ENCODE results near the gene TIAM1. TPM values are rescaled to one million over a fixed set of nuclear protein-coding genes. Genes with fewer than 3 reads are reported as not detected.

The TIAM1 gene
- total RNA-seq, 2 donors from 2014 or later, result 23.4 to 63.4 TPM

- Mint-ChIP-seq H3K27ac (no peak overlapping the region), H3K4me3 (no peak overlapping the region), H3K27me3 (no peaks in the 10 kb centered on the region), H3K36me3 (ENCODE audit: low read depth) (peaks cover 92% of the 10 kb centered on the region), H3K9me3 (no peaks in the 10 kb centered on the region), H3K4me1 (peaks cover 14% of the 10 kb centered on the region)
- ATAC-seq (replicated peaks), result no peak
These were observed 198.8 kb downstream of the TIAM1 start for GRCh38 chr21:31145274-31145673.

- H3K27me3 Mint-ChIP-seq, result no peaks in the 10 kb centered on the region
- ATAC-seq (replicated peaks), result no peak
- peaks cover 6% of the 10 kb centered on the region for H3K4me1 Mint-ChIP-seq
- no peak overlapping the region for H3K4me3 Mint-ChIP-seq
- peaks cover 92% of the 10 kb centered on the region for H3K36me3 Mint-ChIP-seq (ENCODE audit: low read depth)
- no peaks in the 10 kb centered on the region for H3K9me3 Mint-ChIP-seq
- no peak overlapping the region for H3K27ac Mint-ChIP-seq
These were observed 201.0 kb downstream of the TIAM1 start for GRCh38 chr21:31143036-31143435.

- H3K4me3 Mint-ChIP-seq, result no peak overlapping the region
- peak; percentile 23 for ATAC-seq (replicated peaks)
- no peaks in the 10 kb centered on the region for H3K27me3 Mint-ChIP-seq
- no peaks in the 10 kb centered on the region for H3K9me3 Mint-ChIP-seq
- peaks cover 94% of the 10 kb centered on the region for H3K36me3 Mint-ChIP-seq (ENCODE audit: low read depth)
- H3K4me1 Mint-ChIP-seq, result peaks cover 5% of the 10 kb centered on the region
- no peak overlapping the region for H3K27ac Mint-ChIP-seq
These were observed 201.5 kb downstream of the TIAM1 start for GRCh38 chr21:31142600-31142999.

GRCh38 chr21:31141389-31142000 is 202.6 kb downstream of the TIAM1 start:
- H3K4me1 Mint-ChIP-seq, result no peaks in the 10 kb centered on the region
- no peaks in the 10 kb centered on the region for H3K27me3 Mint-ChIP-seq
- no peaks in the 10 kb centered on the region for H3K9me3 Mint-ChIP-seq
- H3K4me3 Mint-ChIP-seq, result no peak overlapping the region
- H3K27ac Mint-ChIP-seq, result peak overlapping the region; percentile 52
- H3K36me3 Mint-ChIP-seq (ENCODE audit: low read depth), result peaks cover 94% of the 10 kb centered on the region
- no peak for ATAC-seq (replicated peaks)

- Mint-ChIP-seq H3K36me3 (ENCODE audit: low read depth) (peaks cover 94% of the 10 kb centered on the region), H3K9me3 (no peaks in the 10 kb centered on the region), H3K27ac (peak overlapping the region; percentile 52), H3K4me3 (no peak overlapping the region), H3K27me3 (no peaks in the 10 kb centered on the region), H3K4me1 (no peaks in the 10 kb centered on the region)
- no peak for ATAC-seq (replicated peaks)
These were observed 203.4 kb downstream of the TIAM1 start for GRCh38 chr21:31140676-31141075.

GRCh38 chr21:31140025-31140424 is 204.0 kb downstream of the TIAM1 start:
- no peaks in the 10 kb centered on the region for H3K4me1 Mint-ChIP-seq
- H3K27ac Mint-ChIP-seq, result no peak overlapping the region
- H3K36me3 Mint-ChIP-seq (ENCODE audit: low read depth), result peaks cover 94% of the 10 kb centered on the region
- ATAC-seq (replicated peaks), result no peak
- no peaks in the 10 kb centered on the region for H3K9me3 Mint-ChIP-seq
- no peak overlapping the region for H3K4me3 Mint-ChIP-seq
- H3K27me3 Mint-ChIP-seq, result no peaks in the 10 kb centered on the region

- H3K4me1 Mint-ChIP-seq, result peaks cover 18% of the 10 kb centered on the region
These were observed 206.1 kb downstream of the TIAM1 start for GRCh38 chr21:31137960-31138359.

GRCh38 chr21:31136891-31137290 is 207.2 kb downstream of the TIAM1 start:
- Mint-ChIP-seq H3K36me3 (ENCODE audit: low read depth) (peaks cover 100% of the 10 kb centered on the region), H3K4me3 (no peak overlapping the region), H3K27ac (no peak overlapping the region), H3K27me3 (no peaks in the 10 kb centered on the region), H3K4me1 (peaks cover 29% of the 10 kb centered on the region), H3K9me3 (no peaks in the 10 kb centered on the region)
- no peak for ATAC-seq (replicated peaks)

More at GRCh38 chr21:31137960-31138359, 206.1 kb downstream of the TIAM1 start:
- no peak overlapping the region for H3K4me3 Mint-ChIP-seq
- ATAC-seq (replicated peaks), result no peak
- H3K36me3 Mint-ChIP-seq (ENCODE audit: low read depth), result peaks cover 98% of the 10 kb centered on the region
- H3K27me3 Mint-ChIP-seq, result no peaks in the 10 kb centered on the region
- no peak overlapping the region for H3K27ac Mint-ChIP-seq
- no peaks in the 10 kb centered on the region for H3K9me3 Mint-ChIP-seq

- no peak overlapping the region for H3K4me3 Mint-ChIP-seq
- no peak for ATAC-seq (replicated peaks)
- H3K4me1 Mint-ChIP-seq, result peaks cover 41% of the 10 kb centered on the region
- H3K27me3 Mint-ChIP-seq, result no peaks in the 10 kb centered on the region
- H3K9me3 Mint-ChIP-seq, result no peaks in the 10 kb centered on the region
- no peak overlapping the region for H3K27ac Mint-ChIP-seq
- peaks cover 100% of the 10 kb centered on the region for H3K36me3 Mint-ChIP-seq (ENCODE audit: low read depth)
These were observed 208.4 kb downstream of the TIAM1 start for GRCh38 chr21:31135531-31136184.

- Mint-ChIP-seq H3K27ac (peak overlapping the region; percentile 93), H3K27me3 (no peaks in the 10 kb centered on the region), H3K36me3 (ENCODE audit: low read depth) (peaks cover 100% of the 10 kb centered on the region), H3K4me3 (peak overlapping the region; percentile 79), H3K4me1 (peaks cover 52% of the 10 kb centered on the region), H3K9me3 (no peaks in the 10 kb centered on the region)
- peak; percentile 21 for ATAC-seq (replicated peaks)
These were observed 210.7 kb downstream of the TIAM1 start for GRCh38 chr21:31133243-31133830.

- peak overlapping the region; percentile 93 for H3K27ac Mint-ChIP-seq
- H3K27me3 Mint-ChIP-seq, result no peaks in the 10 kb centered on the region
- peaks cover 100% of the 10 kb centered on the region for H3K36me3 Mint-ChIP-seq (ENCODE audit: low read depth)
- peaks cover 52% of the 10 kb centered on the region for H3K4me1 Mint-ChIP-seq
- H3K4me3 Mint-ChIP-seq, result peak overlapping the region; percentile 79
- ATAC-seq (replicated peaks), result peak; percentile 77
- H3K9me3 Mint-ChIP-seq, result no peaks in the 10 kb centered on the region
These were observed 211.4 kb downstream of the TIAM1 start for GRCh38 chr21:31132574-31133242.

GRCh38 chr21:31130821-31131220 is 213.2 kb downstream of the TIAM1 start:
- H3K27me3 Mint-ChIP-seq, result no peaks in the 10 kb centered on the region
- H3K4me1 Mint-ChIP-seq, result peaks cover 52% of the 10 kb centered on the region
- ATAC-seq (replicated peaks), result peak; percentile 73
- H3K36me3 Mint-ChIP-seq (ENCODE audit: low read depth), result peaks cover 96% of the 10 kb centered on the region
- peak overlapping the region; percentile 93 for H3K27ac Mint-ChIP-seq
- H3K4me3 Mint-ChIP-seq, result peak overlapping the region; percentile 79
- no peaks in the 10 kb centered on the region for H3K9me3 Mint-ChIP-seq

- no peak overlapping the region for H3K27ac Mint-ChIP-seq
- H3K27me3 Mint-ChIP-seq, result no peaks in the 10 kb centered on the region
- H3K36me3 Mint-ChIP-seq (ENCODE audit: low read depth), result peaks cover 96% of the 10 kb centered on the region
- no peak overlapping the region for H3K4me3 Mint-ChIP-seq
- no peak for ATAC-seq (replicated peaks)
- peaks cover 37% of the 10 kb centered on the region for H3K4me1 Mint-ChIP-seq
- no peaks in the 10 kb centered on the region for H3K9me3 Mint-ChIP-seq
These were observed 215.8 kb downstream of the TIAM1 start for GRCh38 chr21:31128234-31128633.

GRCh38 chr21:31124010-31124409 is 220.1 kb downstream of the TIAM1 start:
- Mint-ChIP-seq H3K36me3 (ENCODE audit: low read depth) (peaks cover 96% of the 10 kb centered on the region), H3K9me3 (no peaks in the 10 kb centered on the region), H3K4me1 (no peaks in the 10 kb centered on the region), H3K27ac (no peak overlapping the region), H3K4me3 (no peak overlapping the region), H3K27me3 (no peaks in the 10 kb centered on the region)
- no peak for ATAC-seq (replicated peaks)

- no peak for ATAC-seq (replicated peaks)
- no peaks in the 10 kb centered on the region for H3K4me1 Mint-ChIP-seq
- H3K27ac Mint-ChIP-seq, result no peak overlapping the region
- H3K36me3 Mint-ChIP-seq (ENCODE audit: low read depth), result peaks cover 70% of the 10 kb centered on the region
- no peaks in the 10 kb centered on the region for H3K27me3 Mint-ChIP-seq
- H3K9me3 Mint-ChIP-seq, result no peaks in the 10 kb centered on the region
- no peak overlapping the region for H3K4me3 Mint-ChIP-seq
These were observed 224.9 kb downstream of the TIAM1 start for GRCh38 chr21:31119199-31119598.
